ENCODE data around the gene FOXB2. TPM values are rescaled to one million over a fixed set of nuclear protein-coding genes. Genes with fewer than 3 reads are reported as not detected.

FOXB2 gene
- total and polyA plus RNA-seq, 9 donors = 0.24 to 3.0 (median 1.6) TPM; not detected in 6

DNA sequence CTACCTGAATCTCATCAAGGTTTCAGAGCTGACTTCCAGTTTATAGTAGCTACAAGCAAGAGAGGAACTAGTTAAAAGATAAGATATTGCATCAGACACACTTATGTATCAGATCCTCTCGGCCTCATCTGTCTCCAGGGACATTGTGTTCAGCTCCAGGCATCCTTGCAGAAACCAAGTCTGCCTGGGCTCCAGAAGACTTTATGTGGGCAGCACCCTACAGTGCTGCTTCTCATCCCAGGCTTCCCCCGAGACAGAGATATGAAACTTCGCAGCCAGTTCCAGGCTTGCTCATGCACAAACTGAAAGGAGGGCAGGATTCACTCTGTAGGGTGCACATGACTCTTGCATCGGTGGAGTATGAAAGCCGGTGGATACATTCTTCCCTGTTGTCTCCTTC, 33.9 kb upstream of the FOXB2 start:
- Histone ChIP-seq H3K4me1 (ENCODE audit: insufficient read depth) (no peaks in the 10 kb centered on the region), H3K9me3 (no peaks in the 10 kb centered on the region), H3K36me3 (no peaks in the 10 kb centered on the region), H3K27me3 (no peaks in the 10 kb centered on the region), H3K4me3 (no peak overlapping the region), H3K27ac (no peak overlapping the region)
- WGBS, 3 donors = 66 to 78% (median 77%) methylated on average over 5 of the region's 5 CpGs
- TF ChIP-seq, protein P1, sequence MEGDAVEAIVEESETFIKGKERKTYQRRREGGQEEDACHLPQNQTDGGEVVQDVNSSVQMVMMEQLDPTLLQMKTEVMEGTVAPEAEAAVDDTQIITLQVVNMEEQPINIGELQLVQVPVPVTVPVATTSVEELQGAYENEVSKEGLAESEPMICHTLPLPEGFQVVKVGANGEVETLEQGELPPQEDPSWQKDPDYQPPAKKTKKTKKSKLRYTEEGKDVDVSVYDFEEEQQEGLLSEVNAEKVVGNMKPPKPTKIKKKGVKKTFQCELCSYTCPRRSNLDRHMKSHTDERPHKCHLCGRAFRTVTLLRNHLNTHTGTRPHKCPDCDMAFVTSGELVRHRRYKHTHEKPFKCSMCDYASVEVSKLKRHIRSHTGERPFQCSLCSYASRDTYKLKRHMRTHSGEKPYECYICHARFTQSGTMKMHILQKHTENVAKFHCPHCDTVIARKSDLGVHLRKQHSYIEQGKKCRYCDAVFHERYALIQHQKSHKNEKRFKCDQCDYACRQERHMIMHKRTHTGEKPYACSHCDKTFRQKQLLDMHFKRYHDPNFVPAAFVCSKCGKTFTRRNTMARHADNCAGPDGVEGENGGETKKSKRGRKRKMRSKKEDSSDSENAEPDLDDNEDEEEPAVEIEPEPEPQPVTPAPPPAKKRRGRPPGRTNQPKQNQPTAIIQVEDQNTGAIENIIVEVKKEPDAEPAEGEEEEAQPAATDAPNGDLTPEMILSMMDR (IDR thresholded peaks at IDR 0.05) = no peak
- TF ChIP-seq EP300 (IDR thresholded peaks at IDR 0.05) = no peak
- TF ChIP-seq POLR2A (IDR thresholded peaks at IDR 0.05) = no peak
- DNase-seq = no peak
- intact Hi-C loops (cut with DNase I) = no loop called here

DNA sequence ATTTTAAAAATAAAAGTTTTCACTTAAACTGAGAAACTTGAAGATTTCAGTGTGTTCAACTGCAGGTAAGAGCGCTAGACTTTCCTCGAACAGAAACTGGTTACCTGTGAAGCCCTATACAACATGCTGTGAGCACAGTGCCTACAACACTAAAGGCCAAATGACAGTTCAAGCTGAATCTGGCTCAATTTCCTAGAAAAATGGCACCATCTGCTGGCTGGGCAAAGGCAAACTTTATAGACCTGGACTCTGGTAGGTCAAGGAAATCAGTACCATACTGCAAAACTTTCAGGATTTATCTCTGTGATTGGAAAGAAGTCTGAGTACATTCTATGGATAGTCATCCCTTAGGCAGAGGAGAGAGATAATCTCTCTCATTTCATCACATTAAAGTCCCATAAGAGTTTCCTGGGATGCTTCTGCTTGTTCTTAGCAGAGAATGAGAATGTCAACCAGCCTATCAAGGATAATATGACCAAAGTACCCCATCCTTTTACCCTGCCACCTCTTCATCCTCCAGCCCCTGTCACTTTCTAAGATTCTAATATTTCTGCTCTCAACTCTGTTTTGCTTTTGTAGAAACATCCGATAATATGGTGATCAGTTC, 31.8 kb upstream of the FOXB2 start:
- H3K36me3 ChIP-seq = no peaks in the 10 kb centered on the region
- WGBS, 3 donors = 63 to 69% (median 67%) methylated on average over 3 of the region's 3 CpGs
- no peaks in the 10 kb centered on the region for H3K4me1 ChIP-seq (ENCODE audit: insufficient read depth)
- no peak for TF ChIP-seq EP300 (IDR thresholded peaks at IDR 0.05)
- TF ChIP-seq, protein P1 (IDR thresholded peaks at IDR 0.05) = no peak
- no peak for TF ChIP-seq POLR2A (IDR thresholded peaks at IDR 0.05)
- DNase-seq = no peak
- no peaks in the 10 kb centered on the region for H3K9me3 ChIP-seq
- no peak overlapping the region for H3K4me3 ChIP-seq
- no peaks in the 10 kb centered on the region for H3K27me3 ChIP-seq
- intact Hi-C loops (cut with DNase I) = no loop called here
- no peak overlapping the region for H3K27ac ChIP-seq

DNA sequence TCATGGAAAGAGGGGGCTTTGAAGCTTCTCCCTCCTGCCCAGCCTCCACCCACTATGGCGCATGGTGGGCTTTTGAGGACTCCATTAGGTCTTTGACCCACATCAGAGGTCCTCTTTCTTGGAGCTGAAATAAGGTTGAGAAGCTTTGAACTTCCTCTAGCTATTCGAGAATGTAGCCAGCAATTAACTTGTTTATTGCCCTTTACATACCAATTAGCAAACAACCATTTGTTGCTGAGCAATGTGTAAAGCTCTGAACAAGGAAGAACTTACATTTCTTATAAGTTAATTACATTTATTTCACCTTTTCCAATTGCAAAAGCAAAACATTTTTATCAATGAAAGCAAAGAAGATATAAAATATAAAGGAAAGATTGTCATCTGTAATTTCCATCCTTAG, 30.5 kb upstream of the FOXB2 start:
- DNase-seq = no peak
- Histone ChIP-seq H3K9me3 (no peaks in the 10 kb centered on the region), H3K27ac (no peak overlapping the region), H3K4me3 (no peak overlapping the region), H3K36me3 (no peaks in the 10 kb centered on the region), H3K27me3 (no peaks in the 10 kb centered on the region), H3K4me1 (ENCODE audit: insufficient read depth) (no peaks in the 10 kb centered on the region)
- WGBS, 3 donors = 21 to 33% (median 23%) methylated on average over 2 of the region's 2 CpGs
- TF ChIP-seq POLR2A (IDR thresholded peaks at IDR 0.05) = no peak
- TF ChIP-seq, protein P1 (IDR thresholded peaks at IDR 0.05) = no peak
- no peak for TF ChIP-seq EP300 (IDR thresholded peaks at IDR 0.05)
- intact Hi-C loops (cut with DNase I) = no loop called here

DNA sequence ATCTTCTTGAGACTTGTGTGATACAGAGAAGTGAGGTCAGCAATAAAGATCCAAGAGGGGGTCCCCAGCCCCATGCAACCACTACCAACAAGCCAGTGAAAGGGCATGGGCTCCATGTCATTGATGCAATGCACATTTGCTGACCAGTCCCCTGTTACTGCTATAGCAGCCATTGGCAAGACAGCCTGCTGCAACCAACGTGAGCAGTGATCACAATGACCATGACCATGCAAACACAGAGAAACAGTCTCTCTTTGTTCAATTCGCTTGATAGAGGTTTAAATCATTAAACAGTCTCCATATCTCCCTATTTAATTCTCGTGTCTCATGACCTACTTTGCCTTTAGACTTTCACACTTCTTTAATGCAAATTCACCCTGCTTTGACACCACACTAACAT, 30.0 kb upstream of the FOXB2 start:
- TF ChIP-seq EP300 (IDR thresholded peaks at IDR 0.05) = no peak
- TF ChIP-seq, protein P1 (IDR thresholded peaks at IDR 0.05) = no peak
- no peak for TF ChIP-seq POLR2A (IDR thresholded peaks at IDR 0.05)
- DNase-seq = no peak

More for the DNA sequence above, 30.0 kb upstream of the FOXB2 start:
- Histone ChIP-seq H3K4me3 (no peak overlapping the region), H3K4me1 (ENCODE audit: insufficient read depth) (no peaks in the 10 kb centered on the region), H3K36me3 (no peaks in the 10 kb centered on the region), H3K9me3 (no peaks in the 10 kb centered on the region), H3K27ac (no peak overlapping the region), H3K27me3 (no peaks in the 10 kb centered on the region)
- intact Hi-C loops (cut with DNase I) = no loop called here
- 43 to 53% (median 47%) methylated on average over 3 of the region's 3 CpGs for WGBS, 3 donors

All from ovary (tissue), 9 donors.